Esophagus squamous epithelium (tissue), 5 donors: ENCODE measurements around the gene MSMO1. TPM values are rescaled to one million over a fixed set of nuclear protein-coding genes. Genes with fewer than 3 reads are reported as not detected.

Source experiments
- DNase-seq: peaks from one replicate; lab custom pipeline; 2025; lab: John Stamatoyannopoulos, UW
- H3K27ac ChIP-seq, 4 donors: fragments of 200-600 bp; sonication (generic); one replicate each; pipeline ENCODE4 v1.5.1; 2016 to 2019; ENCODE audit warnings: mild to moderate bottlenecking in 1 of 4
- H3K27me3 ChIP-seq, 4 donors: fragments of 200-600 bp; sonication (generic); 1 replicate in 3 of 4; 2 replicates in 1 of 4; pipeline versions ENCODE4 v1.5.1 to v1.6.0; 2017 to 2021; ENCODE audit warnings: antibody characterized with exemption in 1 of 4
- H3K36me3 ChIP-seq, 3 donors: fragments of 200-600 bp; sonication (generic); one replicate each; pipeline ENCODE4 v1.5.1; 2016 to 2019
- H3K4me1 ChIP-seq, 3 donors: fragments of 200-600 bp; sonication (generic); one replicate each; pipeline ENCODE4 v1.5.1; 2017 to 2019
- H3K4me3 ChIP-seq, 4 donors: fragments of 200-600 bp; sonication (generic); 1 replicate in 3 of 4; 2 replicates in 1 of 4; pipeline ENCODE4 v1.5.1; 2016 to 2019; ENCODE audit warnings: mild to moderate bottlenecking in 2 of 4, moderate library complexity in 1 of 4
- H3K9me3 ChIP-seq, 3 donors: fragments of 200-600 bp; sonication (generic); one replicate each; pipeline ENCODE4 v1.5.1; 2016 to 2019
- CTCF ChIP-seq, 6 experiments: fragments of 450-650 bp in 4 of 6; fragments of 200-600 bp in 2 of 6; sonication (generic) in 2 of 6; IDR thresholded peaks; one replicate each; pipeline ENCODE4 v1.5.1; 2016 to 2019; ENCODE audit warnings: antibody characterized with exemption in 6 of 6, mild to moderate bottlenecking in 4 of 6, moderate library complexity in 4 of 6
- POLR2A ChIP-seq, 4 donors: fragments of 450-650 bp; IDR thresholded peaks; one replicate each; pipeline ENCODE4 v1.6.1; 2017; ENCODE audit warnings: antibody characterized with exemption in 4 of 4, mild to moderate bottlenecking in 4 of 4, moderate library complexity in 3 of 4
- whole genome bisulfite sequencing, 2 donors: methylation state at CpG; one replicate each; pipeline ENCODE4 v1.1.5; 2018; 5-methylcytosine and 5-hydroxymethylcytosine counted together
- intact Hi-C: fragments of 100-400 bp; cut with DNase I; formaldehyde crosslinking; loops from one replicate; pipeline ENCODE4 v1.15.0; 2022
- total RNA-seq, 4 donors: library from RNA; depleted of rRNA; stranded (reverse); fragments of >200 nt; gene quantifications; one replicate each; pipeline ENCODE4 v1.1.0, GENCODE V29; 2016
- donor health status: DM: yes; HTN: yes; CAD: no.

Gene MSMO1
- total RNA-seq, 4 donors from 2014 or later: 122 to 302 (median 172) TPM

DNA sequence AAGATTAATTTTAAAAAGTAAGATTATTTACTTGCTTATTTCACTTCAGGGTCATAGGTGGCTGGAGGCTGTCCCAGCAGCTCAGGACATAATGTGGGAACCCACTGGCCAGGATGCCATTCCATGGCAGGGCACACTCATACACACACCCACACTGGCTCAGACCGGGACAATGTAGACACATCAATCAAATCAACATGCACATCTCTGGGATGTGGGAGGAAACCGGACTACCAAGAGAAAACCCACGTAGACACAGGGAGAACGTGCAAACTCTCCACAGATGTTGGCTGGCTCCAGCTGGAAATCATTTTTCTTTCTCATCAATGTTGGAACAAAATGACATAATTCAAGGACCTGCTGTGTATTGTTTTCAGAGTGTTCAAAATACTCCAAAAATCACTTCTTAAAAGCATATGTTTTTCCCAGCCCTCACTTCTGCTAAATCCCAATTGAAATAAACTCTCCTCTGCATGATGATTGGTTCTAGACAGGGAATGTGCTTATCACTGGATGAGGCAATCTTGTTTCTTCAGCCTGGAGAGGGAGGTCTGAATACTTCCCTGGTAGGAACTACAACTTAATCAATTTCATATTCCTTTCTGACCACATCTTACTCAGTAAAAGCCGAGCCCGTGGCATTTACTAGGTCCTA lies 32.7 kb downstream of the MSMO1 start:
- DNase-seq: no peak
- Histone ChIP-seq H3K27ac (no peak overlapping the region), H3K4me1 (no peaks in the 10 kb centered on the region), H3K27me3 (peaks cover 0 to 4% (median 0%) of the 10 kb centered on the region in 4 donors), H3K4me3 (no peak overlapping the region), H3K36me3 (no peaks in the 10 kb centered on the region), H3K9me3 (no peaks in the 10 kb centered on the region)
- intact Hi-C loops: loop anchor here (10.0 kb wide), 1 partner anchor 105 kb away; no protein-coding TSS in a partner anchor
- TF ChIP-seq POLR2A (IDR thresholded peaks at IDR 0.05): no peak
- no peak for TF ChIP-seq CTCF (IDR thresholded peaks at IDR 0.05)
- WGBS, 2 donors: 69 to 75% methylated on average over 6 of the region's 6 CpGs

DNA sequence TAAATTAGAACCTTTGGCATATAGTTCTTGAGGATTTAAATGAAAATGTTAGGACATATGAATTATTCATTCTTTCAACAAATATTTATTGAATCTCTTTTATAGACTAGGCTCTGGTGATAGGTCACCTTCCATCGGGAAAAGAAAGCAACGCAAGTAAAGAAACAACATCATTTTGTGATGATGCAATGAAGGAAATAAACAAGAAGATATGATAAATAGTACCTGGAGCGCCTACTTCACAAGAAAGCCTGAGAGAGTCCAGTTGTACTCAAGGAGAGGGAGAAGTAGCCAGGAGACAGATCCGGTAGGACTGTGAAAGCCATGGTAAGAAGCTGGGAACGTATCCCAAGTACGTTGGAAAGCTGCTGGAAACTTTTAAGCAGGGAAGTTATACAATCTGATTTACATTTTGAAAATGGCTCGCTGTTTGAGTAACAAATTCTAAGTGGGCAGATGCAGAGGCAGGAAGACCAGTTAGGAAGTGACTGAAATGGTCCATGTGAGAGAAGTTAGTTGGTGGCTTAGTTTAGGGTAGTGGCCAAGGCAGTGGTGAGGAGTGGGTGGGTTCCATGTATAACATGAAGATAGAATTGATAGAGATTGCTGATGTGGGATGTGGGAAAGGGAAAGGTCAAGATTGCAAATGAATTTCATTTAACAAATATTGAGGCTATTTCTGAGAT lies 33.7 kb downstream of the MSMO1 start:
- Histone ChIP-seq H3K4me1 (no peaks in the 10 kb centered on the region), H3K4me3 (no peak overlapping the region), H3K27me3 (peaks cover 0 to 4% (median 0%) of the 10 kb centered on the region in 4 donors), H3K36me3 (no peaks in the 10 kb centered on the region), H3K9me3 (no peaks in the 10 kb centered on the region), H3K27ac (no peak overlapping the region)
- intact Hi-C loops: loop anchor here (10.0 kb wide), 1 partner anchor 104 kb away; no protein-coding TSS in a partner anchor
- no peak for DNase-seq
- TF ChIP-seq CTCF (IDR thresholded peaks at IDR 0.05): no peak
- TF ChIP-seq POLR2A (IDR thresholded peaks at IDR 0.05): no peak
- WGBS, 2 donors: 86 to 88% methylated on average over 7 of the region's 7 CpGs

- H3K27me3 ChIP-seq: peaks cover 0 to 4% (median 0%) of the 10 kb centered on the region in 4 donors
- no peak overlapping the region for H3K27ac ChIP-seq
- intact Hi-C loops: loop anchor here (10.0 kb wide), 1 partner anchor 103 kb away; no protein-coding TSS in a partner anchor
- TF ChIP-seq CTCF (IDR thresholded peaks at IDR 0.05): no peak
- no peak for TF ChIP-seq POLR2A (IDR thresholded peaks at IDR 0.05)
- no peak overlapping the region for H3K4me3 ChIP-seq
- no peak for DNase-seq
- H3K4me1 ChIP-seq: no peaks in the 10 kb centered on the region
- H3K36me3 ChIP-seq: no peaks in the 10 kb centered on the region
- H3K9me3 ChIP-seq: no peaks in the 10 kb centered on the region
- 58 to 73% methylated on average over 2 of the region's 2 CpGs for WGBS, 2 donors
Observed at GRCh38 chr4:165361810-165362209, 34.3 kb downstream of the MSMO1 start.

GRCh38 chr4:165364452-165365080 lies 37.1 kb downstream of the MSMO1 start:
- TF ChIP-seq CTCF (IDR thresholded peaks at IDR 0.05) (no peak), POLR2A (IDR thresholded peaks at IDR 0.05) (no peak)
- intact Hi-C loops: loop anchor here (10.0 kb wide), 1 partner anchor 100 kb away; no protein-coding TSS in a partner anchor
- H3K4me1 ChIP-seq: no peaks in the 10 kb centered on the region
- H3K27ac ChIP-seq: no peak overlapping the region
- H3K4me3 ChIP-seq: no peak overlapping the region
- WGBS, 2 donors: 72 to 75% methylated on average over 2 of the region's 2 CpGs
- H3K36me3 ChIP-seq: no peaks in the 10 kb centered on the region
- no peak for DNase-seq
- H3K9me3 ChIP-seq: no peaks in the 10 kb centered on the region
- H3K27me3 ChIP-seq: peaks cover 0 to 4% (median 0%) of the 10 kb centered on the region in 4 donors
